Measurements from ENCODE around the gene PSMA1.

DNA sequence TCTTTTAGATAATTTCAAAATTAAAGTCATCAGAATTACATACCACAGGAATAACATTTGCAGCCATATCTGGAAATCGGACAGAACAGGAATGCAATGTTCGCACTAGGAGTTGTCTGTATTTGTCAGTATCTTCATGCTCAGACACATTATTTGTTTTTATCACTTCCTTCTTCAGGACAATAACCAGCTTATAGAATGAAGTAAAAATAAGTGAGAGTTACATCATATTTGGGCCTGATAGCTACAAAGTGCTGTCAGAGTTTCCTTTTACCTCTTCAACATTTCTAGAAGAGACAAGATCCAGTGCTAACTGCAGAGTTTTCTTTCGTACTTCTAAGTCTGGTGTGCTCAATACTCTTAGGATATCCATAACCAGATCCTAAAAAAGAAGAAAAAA lies 39.5 kb downstream of the PSMA1 start:
- TF ChIP-seq, protein P1, sequence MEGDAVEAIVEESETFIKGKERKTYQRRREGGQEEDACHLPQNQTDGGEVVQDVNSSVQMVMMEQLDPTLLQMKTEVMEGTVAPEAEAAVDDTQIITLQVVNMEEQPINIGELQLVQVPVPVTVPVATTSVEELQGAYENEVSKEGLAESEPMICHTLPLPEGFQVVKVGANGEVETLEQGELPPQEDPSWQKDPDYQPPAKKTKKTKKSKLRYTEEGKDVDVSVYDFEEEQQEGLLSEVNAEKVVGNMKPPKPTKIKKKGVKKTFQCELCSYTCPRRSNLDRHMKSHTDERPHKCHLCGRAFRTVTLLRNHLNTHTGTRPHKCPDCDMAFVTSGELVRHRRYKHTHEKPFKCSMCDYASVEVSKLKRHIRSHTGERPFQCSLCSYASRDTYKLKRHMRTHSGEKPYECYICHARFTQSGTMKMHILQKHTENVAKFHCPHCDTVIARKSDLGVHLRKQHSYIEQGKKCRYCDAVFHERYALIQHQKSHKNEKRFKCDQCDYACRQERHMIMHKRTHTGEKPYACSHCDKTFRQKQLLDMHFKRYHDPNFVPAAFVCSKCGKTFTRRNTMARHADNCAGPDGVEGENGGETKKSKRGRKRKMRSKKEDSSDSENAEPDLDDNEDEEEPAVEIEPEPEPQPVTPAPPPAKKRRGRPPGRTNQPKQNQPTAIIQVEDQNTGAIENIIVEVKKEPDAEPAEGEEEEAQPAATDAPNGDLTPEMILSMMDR (IDR thresholded peaks at IDR 0.05), result no peak
- TF ChIP-seq POLR2A (IDR thresholded peaks at IDR 0.05), result no peak

All from adrenal gland (tissue), 5 donors.